Keratinocyte (primary cell): ENCODE results near the gene PCNX4.
A peak's percentile ranks its signal among the peaks of the same experiment; 100 is the strongest.

ENCODE experiments used
- CTCF ChIP-seq, 3 experiments: IDR thresholded peaks in 1 of 3; conservative IDR thresholded peaks in 1 of 3; optimal IDR thresholded peaks in 1 of 3; 2 replicates in 2 of 3; 3 replicates in 1 of 3; pipeline versions ENCODE3 to v1.5.1; 2011; ENCODE audit warnings: low read length in 3 of 3, mild to moderate bottlenecking in 3 of 3, moderate library complexity in 2 of 3, control low read depth in 1 of 3, inconsistent platforms in 1 of 3; ENCODE audit not compliant: insufficient read depth in 2 of 3; ENCODE audit errors: extremely low read depth in 1 of 3
- EZH2 ChIP-seq: IDR thresholded peaks from one replicate; pipeline ENCODE4 v1.6.1; 2012; ENCODE audit warnings: inconsistent platforms, mild to moderate bottlenecking, low read length, moderate library complexity

DNA sequence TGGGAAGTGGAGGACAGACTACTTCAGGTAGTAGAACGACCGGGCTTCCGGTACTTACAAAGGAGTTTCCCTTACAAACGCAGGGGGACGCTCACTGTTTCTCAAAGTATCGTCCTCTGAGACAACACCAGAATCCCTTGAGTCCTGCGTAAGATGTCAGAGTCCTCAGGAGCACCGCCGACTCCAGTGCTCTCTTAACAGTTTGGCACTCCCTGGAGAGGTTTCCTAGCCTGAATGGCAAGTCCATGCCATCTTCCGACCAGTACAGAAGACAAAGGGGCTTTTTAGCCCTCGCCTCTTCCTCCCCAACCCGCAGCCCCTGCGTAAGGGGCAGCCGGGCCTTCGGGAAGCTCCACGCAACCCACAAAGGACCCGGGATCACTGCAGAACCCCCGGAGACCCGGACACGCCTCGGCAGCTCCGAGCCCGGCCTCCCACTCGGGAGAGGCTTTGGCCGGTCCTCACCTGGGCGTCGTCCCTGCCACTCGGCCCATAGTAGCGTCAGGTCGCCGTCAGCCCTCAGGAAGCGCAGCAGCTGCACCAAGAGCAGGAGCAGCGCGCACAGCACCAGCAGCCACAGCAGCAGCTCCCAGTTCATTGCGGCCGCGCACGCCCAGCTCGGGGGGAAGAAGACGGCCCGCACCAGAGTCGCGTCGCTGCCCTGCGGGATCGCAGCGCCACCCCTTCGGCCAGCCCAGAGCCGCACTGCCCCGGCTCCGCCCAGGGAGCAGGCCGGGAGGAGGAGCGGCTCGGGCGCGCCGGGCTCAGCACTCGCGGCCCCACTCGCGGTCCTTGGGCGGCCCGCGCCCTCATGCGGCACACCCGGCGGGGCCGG lies 73.2 kb downstream of the PCNX4 start, which contains the start of gene DHRS7:
- peak; percentile 31 to 49 (median 40) for TF ChIP-seq CTCF (optimal IDR thresholded peaks at IDR 0.05 in 1 of 3, IDR thresholded peaks at IDR 0.05 in 1 of 3, conservative IDR thresholded peaks at IDR 0.05 in 1 of 3; ENCODE audit: extremely low read depth in 1 of 3, insufficient read depth in 2 of 3, low read length in 3 of 3)
- TF ChIP-seq EZH2: no peak
